Measurements from ENCODE around the gene NAGPA.

- TF ChIP-seq TAF1 (IDR thresholded peaks at IDR 0.05; ENCODE audit: borderline replicate concordance, low read depth, low read length) (no peak), NRF1 (conservative IDR thresholded peaks at IDR 0.05; ENCODE audit: low read depth, low read length) (no peak), RBBP5 (conservative IDR thresholded peaks at IDR 0.05) (no peak), JUND (IDR thresholded peaks at IDR 0.05; ENCODE audit: low read depth, low read length) (no peak), POLR2A (IDR thresholded peaks at IDR 0.05; ENCODE audit: low read depth, low read length) (no peak), HDAC2 (IDR thresholded peaks at IDR 0.05) (no peak), TCF7 (IDR thresholded peaks at IDR 0.05; ENCODE audit: borderline replicate concordance) (no peak)
These were observed 29.9 kb downstream of the NAGPA start for GRCh38 chr16:5003828-5004227.

Data from GM12878 (cell line).